ENCODE results near the gene CHD6.

Gene CHD6

DNA sequence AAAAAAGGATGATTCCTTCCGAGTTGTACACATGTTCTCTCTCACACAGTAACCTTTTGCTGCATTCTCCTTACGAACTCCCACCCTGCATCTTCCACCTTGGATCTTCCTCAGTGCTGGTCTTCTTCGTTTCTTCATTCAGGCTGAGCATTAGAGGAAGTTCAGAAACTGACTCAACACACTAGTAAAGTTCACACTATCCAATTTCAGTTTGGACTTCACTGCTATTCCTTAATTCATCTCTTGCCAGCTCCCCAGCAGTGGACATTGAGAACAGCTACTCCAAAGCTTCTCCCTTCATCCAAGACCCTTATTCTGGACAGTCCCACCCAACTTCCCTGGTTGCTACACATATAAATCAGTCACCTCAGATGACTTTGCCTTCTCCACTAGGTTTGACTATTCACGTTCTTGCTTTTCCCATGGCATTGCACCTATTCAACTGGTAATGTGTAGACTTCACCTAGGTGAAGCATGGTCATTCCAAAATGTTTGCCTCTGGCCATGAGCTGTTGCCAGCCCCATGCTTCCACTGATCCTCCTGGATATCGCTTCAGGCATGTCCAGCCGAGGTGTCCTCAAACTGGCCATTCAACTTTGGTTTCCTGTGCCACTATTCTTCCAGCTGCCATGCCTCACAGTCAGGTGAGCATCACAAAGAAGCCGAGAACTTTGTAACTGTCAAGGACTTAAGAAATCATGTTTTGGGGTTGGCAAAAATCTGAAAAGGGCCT lies 147.6 kb downstream of the CHD6 start:
- Histone ChIP-seq H3K27me3 (ENCODE audit: control insufficient read depth, insufficient read depth, low read length, poor library complexity, severe bottlenecking) (no peaks in the 10 kb centered on the region), H3K9me3 (ENCODE audit: control insufficient read depth, low read length) (no peaks in the 10 kb centered on the region), H3K36me3 (ENCODE audit: control insufficient read depth, insufficient read depth, low read length) (peaks cover 16% of the 10 kb centered on the region), H3K27ac (ENCODE audit: insufficient read depth, low read depth, low read length, poor library complexity, severe bottlenecking) (no peak overlapping the region), H3K4me3 (ENCODE audit: insufficient read depth, low read depth, low read length) (no peak overlapping the region), H3K4me1 (ENCODE audit: control insufficient read depth, insufficient read depth, low read length) (no peaks in the 10 kb centered on the region)
- WGBS, 2 experiments, result 95 to 97% methylated on average over 7 of the region's 7 CpGs

DNA sequence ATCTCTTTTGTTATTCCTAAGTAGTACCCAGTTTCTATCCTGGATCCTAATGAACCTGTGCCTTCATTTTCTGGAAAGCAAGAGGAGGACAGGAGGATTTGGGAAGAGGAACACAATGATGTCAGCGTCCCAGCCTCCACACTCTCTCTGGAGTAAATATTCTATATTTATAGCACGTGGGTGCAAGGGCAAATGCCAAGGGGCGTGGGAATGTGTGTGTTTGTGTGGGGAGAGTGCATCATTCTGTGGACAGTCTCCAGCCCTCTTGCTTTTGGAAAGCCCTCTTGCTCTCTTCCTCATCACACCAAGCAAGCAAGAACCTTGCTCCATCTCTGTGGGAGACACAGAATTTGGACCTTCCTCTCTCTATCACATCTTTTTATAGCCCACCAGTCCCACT lies 148.3 kb downstream of the CHD6 start:
- Histone ChIP-seq H3K27ac (ENCODE audit: insufficient read depth, low read depth, low read length, poor library complexity, severe bottlenecking) (no peak overlapping the region), H3K4me3 (ENCODE audit: insufficient read depth, low read depth, low read length) (no peak overlapping the region), H3K36me3 (ENCODE audit: control insufficient read depth, insufficient read depth, low read length) (peaks cover 16% of the 10 kb centered on the region), H3K9me3 (ENCODE audit: control insufficient read depth, low read length) (no peaks in the 10 kb centered on the region), H3K27me3 (ENCODE audit: control insufficient read depth, insufficient read depth, low read length, poor library complexity, severe bottlenecking) (no peaks in the 10 kb centered on the region), H3K4me1 (ENCODE audit: control insufficient read depth, insufficient read depth, low read length) (no peaks in the 10 kb centered on the region)
- WGBS, 2 experiments, result 86 to 100% methylated on average over 1 to 3 of the region's 3 CpGs

DNA sequence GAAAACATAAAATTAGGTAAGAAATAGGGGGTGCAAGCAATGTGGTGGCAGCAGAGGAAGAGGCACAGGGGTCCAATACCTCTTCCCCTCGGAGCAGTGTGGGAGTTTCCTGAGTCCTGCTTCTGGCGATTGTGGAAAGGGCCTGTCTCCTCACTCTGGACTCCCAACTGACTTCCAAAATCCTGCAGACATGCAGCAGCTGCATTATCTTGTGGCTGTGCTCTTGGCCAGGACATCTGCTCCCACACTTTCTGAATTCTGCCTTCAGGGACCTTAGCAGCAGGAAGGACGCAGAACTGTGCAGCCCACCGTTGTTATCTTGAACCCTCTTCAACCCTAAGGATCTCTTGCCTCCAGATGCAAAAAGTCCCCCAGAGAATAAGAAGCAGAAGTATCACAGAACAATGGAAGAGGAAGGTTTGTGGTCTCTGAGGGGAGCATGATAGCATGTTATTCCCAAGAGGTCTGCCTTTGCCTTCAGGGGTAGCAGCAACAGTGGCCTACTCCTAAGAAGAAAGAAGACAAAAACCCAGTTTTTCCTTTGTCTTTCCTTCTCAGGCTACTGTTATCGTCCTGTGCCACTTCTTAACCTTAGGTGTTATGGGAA lies 149.1 kb downstream of the CHD6 start:
- Histone ChIP-seq H3K27me3 (ENCODE audit: control insufficient read depth, insufficient read depth, low read length, poor library complexity, severe bottlenecking) (no peaks in the 10 kb centered on the region), H3K4me3 (ENCODE audit: insufficient read depth, low read depth, low read length) (no peak overlapping the region), H3K4me1 (ENCODE audit: control insufficient read depth, insufficient read depth, low read length) (no peaks in the 10 kb centered on the region), H3K9me3 (ENCODE audit: control insufficient read depth, low read length) (no peaks in the 10 kb centered on the region), H3K27ac (ENCODE audit: insufficient read depth, low read depth, low read length, poor library complexity, severe bottlenecking) (no peak overlapping the region), H3K36me3 (ENCODE audit: control insufficient read depth, insufficient read depth, low read length) (peaks cover 21% of the 10 kb centered on the region)
- 93 to 95% methylated on average over 5 of the region's 5 CpGs for WGBS, 2 experiments

DNA sequence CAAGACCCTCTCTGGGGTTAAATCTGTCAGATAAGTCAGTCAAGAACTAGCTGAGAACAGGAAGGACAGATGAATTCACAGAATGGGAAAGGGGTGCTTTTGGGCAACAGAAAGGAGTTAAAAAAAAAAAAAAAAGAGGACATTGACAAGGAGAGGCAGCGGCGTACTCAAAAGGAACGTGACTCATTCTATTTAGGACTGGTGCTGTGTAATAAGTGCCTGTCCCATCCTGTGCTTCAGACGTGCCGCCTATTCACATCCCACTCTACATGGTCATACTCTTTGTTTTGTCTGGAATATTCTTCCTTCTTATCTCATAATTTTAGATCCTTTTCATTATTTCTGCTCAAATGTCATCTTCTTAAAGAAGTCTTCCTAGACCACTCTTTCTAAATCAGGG lies 150.5 kb downstream of the CHD6 start:
- WGBS, 2 experiments, result 78 to 88% methylated on average over 5 of the region's 5 CpGs
- no peak overlapping the region for H3K4me3 ChIP-seq (ENCODE audit: insufficient read depth, low read depth, low read length)
- H3K27ac ChIP-seq (ENCODE audit: insufficient read depth, low read depth, low read length, poor library complexity, severe bottlenecking), result no peak overlapping the region
- H3K36me3 ChIP-seq (ENCODE audit: control insufficient read depth, insufficient read depth, low read length), result peaks cover 11% of the 10 kb centered on the region
- H3K4me1 ChIP-seq (ENCODE audit: control insufficient read depth, insufficient read depth, low read length), result no peaks in the 10 kb centered on the region
- no peaks in the 10 kb centered on the region for H3K27me3 ChIP-seq (ENCODE audit: control insufficient read depth, insufficient read depth, low read length, poor library complexity, severe bottlenecking)
- no peaks in the 10 kb centered on the region for H3K9me3 ChIP-seq (ENCODE audit: control insufficient read depth, low read length)

DNA sequence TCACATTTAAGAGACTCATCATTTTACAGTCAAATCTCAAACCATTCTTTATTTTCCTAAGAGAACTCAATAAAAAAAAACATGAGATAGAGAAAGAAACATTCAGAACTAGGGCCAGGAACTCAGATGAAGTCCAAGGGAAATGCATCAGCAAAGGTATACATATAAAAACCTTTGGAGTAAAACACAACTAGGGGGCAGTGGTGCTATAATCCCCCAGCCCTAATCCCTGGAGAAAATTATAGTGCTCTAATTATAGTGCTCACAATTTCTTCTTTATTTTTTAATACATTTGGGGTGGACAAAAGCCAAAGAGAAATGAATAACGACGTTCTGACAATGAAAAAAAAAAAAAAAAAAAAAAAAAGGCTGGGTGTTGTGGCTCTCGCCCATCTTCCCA lies 151.0 kb downstream of the CHD6 start:
- no peaks in the 10 kb centered on the region for H3K27me3 ChIP-seq (ENCODE audit: control insufficient read depth, insufficient read depth, low read length, poor library complexity, severe bottlenecking)
- 91 to 96% methylated on average over 3 of the region's 3 CpGs for WGBS, 2 experiments
- H3K4me1 ChIP-seq (ENCODE audit: control insufficient read depth, insufficient read depth, low read length), result no peaks in the 10 kb centered on the region
- H3K4me3 ChIP-seq (ENCODE audit: insufficient read depth, low read depth, low read length), result no peak overlapping the region
- no peak overlapping the region for H3K27ac ChIP-seq (ENCODE audit: insufficient read depth, low read depth, low read length, poor library complexity, severe bottlenecking)
- no peaks in the 10 kb centered on the region for H3K9me3 ChIP-seq (ENCODE audit: control insufficient read depth, low read length)
- H3K36me3 ChIP-seq (ENCODE audit: control insufficient read depth, insufficient read depth, low read length), result peaks cover 10% of the 10 kb centered on the region

DNA sequence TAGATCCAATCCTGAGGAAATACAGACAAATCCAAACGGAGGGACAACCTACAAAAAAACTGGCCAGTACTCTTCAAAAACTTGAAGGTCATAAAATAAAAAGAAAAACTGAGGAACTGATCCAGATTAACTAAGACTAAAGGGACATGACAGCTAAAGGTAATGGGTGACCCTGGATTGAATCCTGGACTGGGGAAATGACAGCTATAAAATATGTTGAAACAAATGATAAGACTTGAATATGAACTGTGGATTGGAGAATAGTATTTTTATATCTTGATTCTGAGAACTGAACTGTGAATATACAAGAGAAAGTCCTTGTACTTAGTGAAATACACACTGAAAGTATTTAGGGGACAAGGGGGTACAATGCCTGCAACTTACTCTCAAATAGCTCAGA lies 154.6 kb downstream of the CHD6 start:
- peaks cover 15% of the 10 kb centered on the region for H3K36me3 ChIP-seq (ENCODE audit: control insufficient read depth, insufficient read depth, low read length)
- H3K9me3 ChIP-seq (ENCODE audit: control insufficient read depth, low read length), result no peaks in the 10 kb centered on the region
- H3K4me1 ChIP-seq (ENCODE audit: control insufficient read depth, insufficient read depth, low read length), result no peaks in the 10 kb centered on the region
- 90 to 100% methylated on average over 1 of the region's 1 CpG for WGBS, 2 experiments
- no peaks in the 10 kb centered on the region for H3K27me3 ChIP-seq (ENCODE audit: control insufficient read depth, insufficient read depth, low read length, poor library complexity, severe bottlenecking)
- no peak overlapping the region for H3K4me3 ChIP-seq (ENCODE audit: insufficient read depth, low read depth, low read length)
- H3K27ac ChIP-seq (ENCODE audit: insufficient read depth, low read depth, low read length, poor library complexity, severe bottlenecking), result no peak overlapping the region

DNA sequence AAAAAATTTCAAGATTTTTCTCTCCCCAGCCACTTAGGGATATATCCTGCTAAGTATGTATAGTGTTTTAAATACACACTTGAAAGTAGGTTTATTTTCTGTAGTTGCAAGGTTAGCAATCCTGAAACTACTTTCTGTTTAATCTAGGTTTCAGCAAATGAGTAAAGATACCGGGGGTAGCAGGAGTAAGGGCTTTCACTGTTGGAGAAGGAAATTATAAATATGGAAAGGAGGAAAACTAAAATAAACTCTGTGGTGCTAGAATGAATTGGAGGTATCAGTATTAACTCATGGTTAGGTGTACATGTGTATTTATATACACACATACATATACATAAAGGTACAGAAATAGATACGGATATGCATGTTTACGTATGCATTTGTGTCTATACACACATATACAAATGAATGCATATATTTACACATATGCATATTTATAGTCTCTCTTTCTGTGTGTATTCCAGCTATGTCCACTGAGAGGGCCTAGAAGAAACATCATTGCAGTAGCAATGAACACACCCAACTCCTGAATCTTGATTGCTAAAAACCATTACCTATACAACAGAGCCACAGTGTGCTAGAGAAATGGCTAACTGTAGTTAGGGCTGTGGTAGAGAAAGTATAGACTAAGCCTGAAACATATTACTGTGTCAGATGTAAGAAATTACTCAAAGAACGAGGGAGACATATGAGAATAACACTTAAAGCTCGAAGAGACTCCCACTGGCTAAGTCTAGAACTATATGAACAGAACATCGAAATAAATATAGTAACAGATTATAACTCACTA lies 155.6 kb downstream of the CHD6 start:
- Histone ChIP-seq H3K4me1 (ENCODE audit: control insufficient read depth, insufficient read depth, low read length) (no peaks in the 10 kb centered on the region), H3K36me3 (ENCODE audit: control insufficient read depth, insufficient read depth, low read length) (peaks cover 15% of the 10 kb centered on the region), H3K27me3 (ENCODE audit: control insufficient read depth, insufficient read depth, low read length, poor library complexity, severe bottlenecking) (no peaks in the 10 kb centered on the region), H3K4me3 (ENCODE audit: insufficient read depth, low read depth, low read length) (no peak overlapping the region), H3K27ac (ENCODE audit: insufficient read depth, low read depth, low read length, poor library complexity, severe bottlenecking) (no peak overlapping the region), H3K9me3 (ENCODE audit: control insufficient read depth, low read length) (no peaks in the 10 kb centered on the region)
- WGBS, 2 experiments, result 89 to 98% methylated on average over 3 to 5 of the region's 6 CpGs

DNA sequence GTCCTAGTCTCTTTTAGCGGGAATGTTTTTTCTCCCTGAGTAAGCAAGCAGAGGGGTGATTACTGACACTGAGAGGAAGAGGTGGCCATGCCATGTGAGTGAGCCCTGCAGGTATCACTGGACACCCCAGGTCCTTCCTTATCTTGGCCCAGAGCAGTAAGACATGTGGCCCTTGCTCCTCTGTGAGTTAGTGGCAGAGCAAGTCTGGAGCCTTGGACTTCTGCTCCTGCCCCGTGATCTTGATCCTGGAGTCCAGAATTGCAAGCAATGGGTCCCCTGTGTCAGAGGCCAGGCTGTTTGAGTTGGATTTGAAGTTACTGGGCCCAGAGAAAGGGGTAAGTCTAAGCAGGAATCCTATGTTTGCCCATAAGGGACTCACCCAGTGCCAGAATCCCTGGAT lies 159.4 kb downstream of the CHD6 start:
- Histone ChIP-seq H3K36me3 (ENCODE audit: control insufficient read depth, insufficient read depth, low read length) (peaks cover 27% of the 10 kb centered on the region), H3K9me3 (ENCODE audit: control insufficient read depth, low read length) (no peaks in the 10 kb centered on the region), H3K27ac (ENCODE audit: insufficient read depth, low read depth, low read length, poor library complexity, severe bottlenecking) (no peak overlapping the region), H3K4me1 (ENCODE audit: control insufficient read depth, insufficient read depth, low read length) (no peaks in the 10 kb centered on the region), H3K4me3 (ENCODE audit: insufficient read depth, low read depth, low read length) (no peak overlapping the region), H3K27me3 (ENCODE audit: control insufficient read depth, insufficient read depth, low read length, poor library complexity, severe bottlenecking) (no peaks in the 10 kb centered on the region)
- 95 to 98% methylated on average over 2 of the region's 2 CpGs for WGBS, 2 experiments

DNA sequence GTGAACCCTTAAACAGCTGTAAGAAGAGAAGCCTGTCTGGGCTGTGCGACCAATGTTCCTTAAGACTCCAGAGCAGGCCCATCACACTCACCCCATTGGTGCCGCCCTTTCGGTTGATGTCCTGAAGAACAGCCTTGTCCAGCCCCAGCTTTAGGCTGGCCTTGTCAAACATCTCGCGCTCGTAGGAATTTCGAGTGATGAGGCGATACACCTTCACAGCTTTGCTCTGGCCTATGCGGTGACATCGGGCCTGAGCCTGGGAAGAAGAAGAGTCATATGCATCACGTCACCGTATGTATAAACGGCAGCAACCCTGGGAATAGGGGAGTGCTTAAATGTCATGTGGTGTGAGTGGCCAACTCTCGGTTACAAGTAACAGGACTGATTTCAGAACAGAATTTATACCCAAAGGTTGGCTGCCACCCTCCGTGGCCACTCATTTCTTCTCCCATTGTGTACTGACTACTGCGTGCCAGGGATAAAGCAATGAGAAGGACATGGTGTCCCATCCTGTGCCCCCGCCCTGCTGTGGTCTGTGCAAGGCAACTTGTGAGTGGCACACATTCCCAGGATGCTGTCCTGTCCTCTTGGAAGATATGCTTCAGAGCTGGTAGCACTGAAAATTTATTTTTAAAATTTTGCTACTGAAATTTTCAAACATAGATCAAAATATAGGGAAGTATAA lies 160.9 kb downstream of the CHD6 start:
- H3K4me1 ChIP-seq (ENCODE audit: control insufficient read depth, insufficient read depth, low read length), result no peaks in the 10 kb centered on the region
- no peak overlapping the region for H3K4me3 ChIP-seq (ENCODE audit: insufficient read depth, low read depth, low read length)
- H3K36me3 ChIP-seq (ENCODE audit: control insufficient read depth, insufficient read depth, low read length), result peaks cover 40% of the 10 kb centered on the region
- no peaks in the 10 kb centered on the region for H3K9me3 ChIP-seq (ENCODE audit: control insufficient read depth, low read length)
- no peak overlapping the region for H3K27ac ChIP-seq (ENCODE audit: insufficient read depth, low read depth, low read length, poor library complexity, severe bottlenecking)
- H3K27me3 ChIP-seq (ENCODE audit: control insufficient read depth, insufficient read depth, low read length, poor library complexity, severe bottlenecking), result no peaks in the 10 kb centered on the region
- 96 to 98% methylated on average over 17 of the region's 17 CpGs for WGBS, 2 experiments

DNA sequence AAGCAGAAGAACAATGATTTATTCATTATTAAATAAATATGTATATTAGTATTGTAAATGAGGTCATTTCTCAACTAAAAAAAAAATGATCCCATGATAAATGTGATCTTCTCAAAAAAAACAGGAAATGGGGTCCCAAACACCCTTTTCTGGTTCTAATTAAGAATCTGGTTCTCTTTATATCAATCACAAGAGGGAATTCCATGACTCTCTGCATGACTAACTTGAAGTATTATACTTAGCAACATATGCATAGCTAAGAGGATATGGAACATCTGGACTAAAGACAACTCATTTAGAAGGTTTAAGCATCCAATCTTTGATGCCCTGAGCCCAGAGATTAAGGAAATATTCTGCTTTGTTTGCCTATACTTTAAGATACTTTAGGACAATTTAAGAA lies 161.8 kb downstream of the CHD6 start:
- Histone ChIP-seq H3K9me3 (ENCODE audit: control insufficient read depth, low read length) (no peaks in the 10 kb centered on the region), H3K27me3 (ENCODE audit: control insufficient read depth, insufficient read depth, low read length, poor library complexity, severe bottlenecking) (no peaks in the 10 kb centered on the region), H3K27ac (ENCODE audit: insufficient read depth, low read depth, low read length, poor library complexity, severe bottlenecking) (no peak overlapping the region), H3K4me3 (ENCODE audit: insufficient read depth, low read depth, low read length) (no peak overlapping the region), H3K36me3 (ENCODE audit: control insufficient read depth, insufficient read depth, low read length) (peaks cover 41% of the 10 kb centered on the region), H3K4me1 (ENCODE audit: control insufficient read depth, insufficient read depth, low read length) (no peaks in the 10 kb centered on the region)
